HFFc6 (cell line): Measurements from ENCODE around the gene C12orf76. TPM values are rescaled to one million over a fixed set of nuclear protein-coding genes. Genes with fewer than 3 reads are reported as not detected.

Experiments used
- DNase-seq: peaks from one replicate; pipeline ENCODE4 v3.0.0-alpha.2; 2018
- H3K27ac Mint-ChIP-seq: 2 replicates; pipeline ENCODE4 v1.8.0; 2020; ENCODE audit warnings: mild to moderate bottlenecking, mixed read lengths
- H3K27me3 Mint-ChIP-seq: 2 replicates; pipeline ENCODE4 v1.8.0; 2021; ENCODE audit warnings: mild to moderate bottlenecking, moderate library complexity, mixed read lengths; ENCODE audit not compliant: insufficient read depth
- H3K36me3 Mint-ChIP-seq: 2 replicates; pipeline ENCODE4 v1.8.0; 2021; ENCODE audit warnings: low read depth, mixed read lengths
- H3K4me1 Mint-ChIP-seq: 2 replicates; pipeline ENCODE4 v1.8.0; 2020; ENCODE audit warnings: low read depth, mixed read lengths
- H3K4me3 Mint-ChIP-seq: 2 replicates; pipeline ENCODE4 v1.8.0; 2020; ENCODE audit warnings: mild to moderate bottlenecking, moderate library complexity, mixed read lengths
- H3K9me3 Mint-ChIP-seq: 2 replicates; pipeline ENCODE4 v1.8.0; 2020; ENCODE audit warnings: mild to moderate bottlenecking, mixed read lengths
- total RNA-seq, 6 experiments: library from RNA; stranded (reverse); fragmentation: NEBNext Ultra II Directional; extraction: Animal tissue kit (Norgen Biotek cat#: 25700); gene quantifications; 2 replicates in 1 of 6; 3 replicates in 5 of 6; pipeline ENCODE4 v1.2.3, GENCODE V29; 2021
- TF ChIP-seq, protein P1 (sequence below): fragments of 200-600 bp; sonication (generic); IDR thresholded peaks from 2 replicates; pipeline ENCODE4 v1.5.0; 2021; ENCODE audit warnings: antibody characterized with exemption, mild to moderate bottlenecking

C12orf76 gene
- total RNA-seq, 6 experiments from 2014 or later: 4.2 to 5.8 (median 4.6) TPM

DNA sequence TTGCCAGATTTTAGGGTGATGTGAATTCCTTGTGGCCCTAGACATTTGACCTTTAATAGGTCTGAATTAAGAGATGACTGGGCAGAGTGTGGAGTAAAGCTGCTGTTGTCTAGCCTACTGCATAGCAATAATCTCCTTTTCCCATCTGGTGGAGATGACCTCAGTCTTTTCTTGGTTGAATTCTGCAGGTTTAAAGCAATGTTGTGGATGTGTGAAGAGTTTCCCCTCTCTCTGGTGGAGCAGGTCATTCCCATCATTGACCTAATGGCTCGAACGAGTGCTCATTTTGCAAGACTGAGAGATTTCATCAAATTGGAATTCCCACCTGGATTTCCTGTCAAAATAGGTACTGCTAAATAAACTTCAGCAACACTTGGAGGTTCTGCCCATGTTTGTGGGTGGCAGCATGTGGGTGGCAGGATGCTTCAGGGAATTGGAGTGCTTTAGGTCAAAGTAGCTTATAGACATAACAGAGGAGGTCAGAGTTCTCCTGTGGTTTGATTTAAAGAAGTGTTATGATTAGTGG, 19.0 kb downstream of the C12orf76 start:
- Mint-ChIP-seq H3K27me3 (peaks cover 2% of the 10 kb centered on the region), H3K9me3 (no peaks in the 10 kb centered on the region), H3K4me1 (peaks cover 42% of the 10 kb centered on the region), H3K36me3 (peaks cover 51% of the 10 kb centered on the region), H3K27ac (peak overlapping the region; percentile 29; the same call in 1 of the 2 replicates), H3K4me3 (no peak overlapping the region)
- TF ChIP-seq, protein P1, sequence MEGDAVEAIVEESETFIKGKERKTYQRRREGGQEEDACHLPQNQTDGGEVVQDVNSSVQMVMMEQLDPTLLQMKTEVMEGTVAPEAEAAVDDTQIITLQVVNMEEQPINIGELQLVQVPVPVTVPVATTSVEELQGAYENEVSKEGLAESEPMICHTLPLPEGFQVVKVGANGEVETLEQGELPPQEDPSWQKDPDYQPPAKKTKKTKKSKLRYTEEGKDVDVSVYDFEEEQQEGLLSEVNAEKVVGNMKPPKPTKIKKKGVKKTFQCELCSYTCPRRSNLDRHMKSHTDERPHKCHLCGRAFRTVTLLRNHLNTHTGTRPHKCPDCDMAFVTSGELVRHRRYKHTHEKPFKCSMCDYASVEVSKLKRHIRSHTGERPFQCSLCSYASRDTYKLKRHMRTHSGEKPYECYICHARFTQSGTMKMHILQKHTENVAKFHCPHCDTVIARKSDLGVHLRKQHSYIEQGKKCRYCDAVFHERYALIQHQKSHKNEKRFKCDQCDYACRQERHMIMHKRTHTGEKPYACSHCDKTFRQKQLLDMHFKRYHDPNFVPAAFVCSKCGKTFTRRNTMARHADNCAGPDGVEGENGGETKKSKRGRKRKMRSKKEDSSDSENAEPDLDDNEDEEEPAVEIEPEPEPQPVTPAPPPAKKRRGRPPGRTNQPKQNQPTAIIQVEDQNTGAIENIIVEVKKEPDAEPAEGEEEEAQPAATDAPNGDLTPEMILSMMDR: no peak
- DNase-seq: no peak

DNA sequence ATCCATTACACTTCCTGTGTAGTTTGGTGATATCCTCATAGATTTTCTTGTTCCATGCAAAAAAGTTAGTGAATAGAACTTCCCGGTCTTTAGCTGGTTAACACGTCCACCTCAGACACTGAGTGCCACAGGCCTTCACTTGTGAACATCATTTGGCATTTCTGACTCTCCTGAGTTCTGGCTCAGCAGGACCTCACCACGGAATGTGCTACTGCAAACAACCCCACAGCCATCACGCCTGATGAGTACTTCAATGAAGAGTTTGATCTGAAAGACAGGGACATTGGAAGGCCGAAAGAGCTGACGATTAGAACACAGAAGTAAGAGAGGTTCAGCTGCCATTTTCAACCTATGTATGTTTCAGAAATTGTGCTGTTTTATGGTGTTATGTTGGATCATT, 20.0 kb downstream of the C12orf76 start:
- Mint-ChIP-seq H3K4me3 (no peak overlapping the region), H3K4me1 (peaks cover 52% of the 10 kb centered on the region), H3K36me3 (peaks cover 49% of the 10 kb centered on the region), H3K9me3 (no peaks in the 10 kb centered on the region), H3K27me3 (peaks cover 2% of the 10 kb centered on the region; the same call in 1 of the 2 replicates), H3K27ac (peak overlapping the region; percentile 42; the same call in 1 of the 2 replicates)
- TF ChIP-seq, protein P1: no peak
- no peak for DNase-seq

DNA sequence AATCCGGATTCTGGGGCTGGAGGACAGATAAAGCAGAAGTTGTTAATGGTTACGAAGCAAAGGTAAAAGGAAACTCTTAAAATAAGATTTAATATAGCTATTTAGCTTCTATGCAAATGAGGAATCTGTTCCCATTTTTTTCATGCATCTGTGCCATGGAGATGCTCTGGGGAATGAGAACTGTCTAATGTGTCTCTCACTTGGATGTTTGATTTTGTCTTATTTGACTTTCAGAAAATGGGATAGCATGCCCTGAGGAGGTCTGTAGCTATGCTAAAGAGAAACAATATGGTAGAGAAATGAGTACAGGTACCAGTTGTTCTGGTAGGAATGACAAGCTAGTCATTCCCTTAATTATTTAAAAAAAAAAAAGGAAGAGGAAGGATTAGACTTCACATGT, 24.3 kb downstream of the C12orf76 start:
- Mint-ChIP-seq H3K4me3 (peak overlapping the region; percentile 65), H3K27me3 (peaks cover 2% of the 10 kb centered on the region; the same call in 1 of the 2 replicates), H3K27ac (peak overlapping the region; percentile 89), H3K4me1 (peaks cover 72% of the 10 kb centered on the region), H3K9me3 (no peaks in the 10 kb centered on the region), H3K36me3 (peaks cover 60% of the 10 kb centered on the region)
- TF ChIP-seq, protein P1: no peak
- DNase-seq: no peak

DNA sequence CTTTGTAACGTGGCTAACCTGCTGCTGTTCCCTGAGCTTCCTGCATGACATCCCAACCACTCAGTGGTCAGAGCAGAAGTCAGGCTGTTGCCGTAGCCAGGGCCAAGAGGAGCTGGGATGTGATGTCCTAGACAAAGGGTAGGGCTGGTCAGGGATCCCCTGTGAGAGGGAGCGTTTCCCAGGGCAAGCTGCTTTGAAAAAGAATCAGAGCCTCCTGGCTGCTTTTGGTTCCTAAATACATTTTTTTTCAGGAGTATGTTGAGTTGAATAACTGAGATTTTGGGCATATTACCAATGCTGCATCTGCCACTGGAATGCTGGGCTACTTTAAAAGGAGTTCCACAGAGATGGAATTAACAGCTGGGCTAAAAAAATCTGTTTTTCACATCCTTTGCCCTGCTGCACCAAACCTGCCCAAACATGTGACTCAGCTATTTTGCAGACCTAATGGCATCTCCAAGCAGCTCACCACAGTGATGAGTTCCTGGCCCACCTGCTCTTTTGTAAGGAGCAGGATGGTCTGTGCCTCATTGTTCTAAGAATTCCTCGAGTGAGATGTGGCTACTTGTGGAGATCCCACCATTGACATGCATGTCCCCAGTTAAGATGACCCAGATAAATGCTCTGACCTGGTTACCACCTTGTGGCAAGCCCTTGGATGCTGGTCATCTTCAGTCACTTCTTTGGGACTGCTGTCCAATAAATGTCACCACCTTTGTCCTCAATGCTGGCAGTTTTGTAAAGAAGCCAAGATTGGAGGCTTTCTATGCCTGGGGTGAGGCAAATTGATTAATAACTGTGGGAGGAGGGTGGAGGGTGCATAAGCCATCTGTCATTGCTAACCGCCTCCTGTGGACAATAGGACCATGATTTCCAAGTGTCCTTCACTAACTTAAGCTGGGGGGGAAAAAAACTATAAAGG, 25.0 kb downstream of the C12orf76 start:
- Mint-ChIP-seq H3K4me3 (peak overlapping the region; percentile 65), H3K27me3 (peaks cover under 1% of the 10 kb centered on the region; the same call in 1 of the 2 replicates), H3K27ac (peak overlapping the region; percentile 89), H3K4me1 (peaks cover 72% of the 10 kb centered on the region), H3K36me3 (peaks cover 63% of the 10 kb centered on the region), H3K9me3 (no peaks in the 10 kb centered on the region)
- peak; percentile 46 for DNase-seq
- TF ChIP-seq, protein P1: no peak

DNA sequence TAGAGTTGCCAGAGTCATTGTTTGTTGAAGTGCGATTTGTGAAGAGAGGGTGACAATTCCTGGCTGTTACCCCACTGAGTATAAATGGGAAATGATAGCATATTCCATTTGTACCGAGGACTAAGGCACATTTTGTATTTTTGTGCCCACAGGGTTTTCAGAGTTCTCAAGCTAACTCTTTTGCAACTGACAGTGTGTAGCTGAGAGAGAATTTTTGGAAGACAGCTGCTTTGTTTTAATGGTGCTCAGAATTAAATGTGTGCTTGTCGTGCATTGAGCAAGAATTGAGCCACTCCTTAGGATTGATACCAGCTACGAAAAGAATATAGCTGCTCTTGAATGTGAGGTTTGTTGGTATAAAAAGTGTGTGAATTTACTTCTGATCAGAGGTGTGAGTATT, 27.4 kb downstream of the C12orf76 start:
- no peak overlapping the region for H3K4me3 Mint-ChIP-seq
- H3K4me1 Mint-ChIP-seq: peaks cover 54% of the 10 kb centered on the region
- TF ChIP-seq, protein P1: no peak
- H3K27ac Mint-ChIP-seq: peak overlapping the region; percentile 27; the same call in 1 of the 2 replicates
- no peak for DNase-seq
- no peaks in the 10 kb centered on the region for H3K27me3 Mint-ChIP-seq
- no peaks in the 10 kb centered on the region for H3K9me3 Mint-ChIP-seq
- H3K36me3 Mint-ChIP-seq: peaks cover 49% of the 10 kb centered on the region
